Measurements from ENCODE around the gene CHSY1.

CHSY1 gene

DNA sequence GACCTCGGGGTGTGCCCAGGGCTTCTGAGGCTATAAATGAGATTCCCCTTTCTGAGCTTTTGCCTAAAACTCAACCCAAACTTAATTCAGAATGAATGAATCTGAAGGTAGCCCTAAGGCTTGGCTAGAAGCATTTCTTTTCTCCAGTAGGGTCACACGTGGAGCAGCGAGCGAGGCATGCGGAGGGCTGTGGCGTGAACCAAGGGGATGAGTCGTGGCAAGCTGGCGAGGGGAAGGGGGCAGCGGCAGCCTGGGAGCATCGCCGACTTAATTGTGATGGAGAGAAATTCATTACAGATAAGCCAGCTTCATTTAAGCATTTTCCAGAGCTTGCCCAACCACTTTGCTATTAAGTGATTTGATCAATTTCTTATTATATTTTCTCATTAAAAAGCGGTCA lies 79.9 kb downstream of the CHSY1 start:
- no peaks in the 10 kb centered on the region for H3K27me3 ChIP-seq (replicated peaks; ENCODE audit: control insufficient read depth, insufficient read depth, low read length)
- H3K36me3 ChIP-seq (ENCODE audit: control insufficient read depth, insufficient read depth, low read length) = no peaks in the 10 kb centered on the region
- TF ChIP-seq, protein P1, sequence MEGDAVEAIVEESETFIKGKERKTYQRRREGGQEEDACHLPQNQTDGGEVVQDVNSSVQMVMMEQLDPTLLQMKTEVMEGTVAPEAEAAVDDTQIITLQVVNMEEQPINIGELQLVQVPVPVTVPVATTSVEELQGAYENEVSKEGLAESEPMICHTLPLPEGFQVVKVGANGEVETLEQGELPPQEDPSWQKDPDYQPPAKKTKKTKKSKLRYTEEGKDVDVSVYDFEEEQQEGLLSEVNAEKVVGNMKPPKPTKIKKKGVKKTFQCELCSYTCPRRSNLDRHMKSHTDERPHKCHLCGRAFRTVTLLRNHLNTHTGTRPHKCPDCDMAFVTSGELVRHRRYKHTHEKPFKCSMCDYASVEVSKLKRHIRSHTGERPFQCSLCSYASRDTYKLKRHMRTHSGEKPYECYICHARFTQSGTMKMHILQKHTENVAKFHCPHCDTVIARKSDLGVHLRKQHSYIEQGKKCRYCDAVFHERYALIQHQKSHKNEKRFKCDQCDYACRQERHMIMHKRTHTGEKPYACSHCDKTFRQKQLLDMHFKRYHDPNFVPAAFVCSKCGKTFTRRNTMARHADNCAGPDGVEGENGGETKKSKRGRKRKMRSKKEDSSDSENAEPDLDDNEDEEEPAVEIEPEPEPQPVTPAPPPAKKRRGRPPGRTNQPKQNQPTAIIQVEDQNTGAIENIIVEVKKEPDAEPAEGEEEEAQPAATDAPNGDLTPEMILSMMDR (IDR thresholded peaks at IDR 0.05; ENCODE audit: insufficient read depth, low read length, poor library complexity, severe bottlenecking) = no peak
- no peak overlapping the region for H3K4me3 ChIP-seq (replicated peaks; ENCODE audit: low read depth, low read length)
- no peak for DNase-seq (ENCODE audit: extremely low read depth, insufficient read length)

DNA sequence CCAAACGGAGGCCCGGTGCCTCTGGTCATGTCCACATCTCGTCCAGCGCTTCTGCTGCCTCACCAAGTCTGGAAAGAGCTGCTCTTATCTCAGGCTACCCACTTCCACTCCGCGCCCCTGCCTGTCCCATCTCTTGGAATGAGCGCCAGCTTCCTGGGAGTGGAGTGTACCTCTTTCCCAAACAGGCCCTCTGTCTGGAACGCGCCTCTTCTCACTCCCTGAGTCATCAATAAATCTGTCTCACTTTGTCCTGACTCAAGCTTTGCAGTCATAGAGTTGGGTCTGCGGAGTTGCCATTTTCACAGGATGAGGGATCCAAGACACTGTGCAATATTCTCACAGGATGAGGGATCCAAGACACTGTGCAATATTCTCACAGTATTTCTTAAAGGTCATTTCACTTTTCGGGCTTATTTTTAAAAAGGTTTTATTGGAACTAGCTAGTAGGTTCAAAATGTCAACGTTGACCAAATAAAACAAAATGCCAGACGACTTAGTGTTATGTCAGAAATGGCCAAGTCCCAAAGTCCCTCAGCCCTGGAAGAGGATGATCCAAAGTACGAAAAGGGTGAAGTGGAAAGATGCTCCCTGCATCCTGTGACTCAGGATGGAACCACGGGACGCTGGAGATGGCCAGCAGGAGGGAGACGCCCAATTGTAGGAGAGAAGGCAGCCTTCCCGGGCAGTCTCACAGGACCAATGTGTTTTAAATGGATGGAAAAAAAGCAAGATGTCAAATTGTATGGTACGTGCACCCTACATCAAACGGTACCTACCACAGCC lies 81.1 kb downstream of the CHSY1 start:
- DNase-seq (ENCODE audit: extremely low read depth, insufficient read length) = no peak
- TF ChIP-seq, protein P1 (IDR thresholded peaks at IDR 0.05; ENCODE audit: insufficient read depth, low read length, poor library complexity, severe bottlenecking) = no peak
- H3K4me3 ChIP-seq (replicated peaks; ENCODE audit: low read depth, low read length) = no peak overlapping the region
- no peaks in the 10 kb centered on the region for H3K27me3 ChIP-seq (replicated peaks; ENCODE audit: control insufficient read depth, insufficient read depth, low read length)
- H3K36me3 ChIP-seq (ENCODE audit: control insufficient read depth, insufficient read depth, low read length) = no peaks in the 10 kb centered on the region

DNA sequence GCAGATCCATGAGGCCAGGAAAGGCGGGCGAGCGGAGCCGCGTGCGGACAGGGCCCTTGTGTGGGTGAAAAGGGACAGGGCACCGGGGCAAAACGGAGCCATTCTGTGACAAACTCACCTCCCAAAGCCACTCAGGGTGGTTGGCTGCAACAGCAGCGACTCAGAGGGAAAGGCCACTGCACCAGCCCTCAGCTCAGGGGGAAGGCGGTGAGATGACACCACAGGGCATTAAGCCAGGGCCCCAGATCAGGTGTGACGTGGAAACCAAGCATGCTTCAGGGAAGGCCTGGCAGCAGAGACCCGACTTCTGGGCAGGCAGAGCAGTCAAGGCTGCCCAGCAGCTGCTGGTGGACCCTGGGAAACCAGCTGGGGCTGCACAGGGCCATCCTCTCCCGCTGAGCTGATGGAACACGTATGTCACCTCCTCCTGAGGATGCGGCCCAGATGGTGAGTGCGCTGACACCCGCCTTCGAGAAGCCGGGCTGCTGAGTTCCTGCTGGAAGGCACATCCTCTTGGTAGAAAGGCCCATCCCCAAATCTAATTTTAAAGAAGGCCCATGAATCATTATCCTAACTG lies 82.3 kb downstream of the CHSY1 start:
- H3K36me3 ChIP-seq (ENCODE audit: control insufficient read depth, insufficient read depth, low read length) = no peaks in the 10 kb centered on the region
- TF ChIP-seq, protein P1 (IDR thresholded peaks at IDR 0.05; ENCODE audit: insufficient read depth, low read length, poor library complexity, severe bottlenecking) = no peak
- H3K27me3 ChIP-seq (replicated peaks; ENCODE audit: control insufficient read depth, insufficient read depth, low read length) = no peaks in the 10 kb centered on the region
- DNase-seq (ENCODE audit: extremely low read depth, insufficient read length) = no peak
- H3K4me3 ChIP-seq (replicated peaks; ENCODE audit: low read depth, low read length) = no peak overlapping the region

DNA sequence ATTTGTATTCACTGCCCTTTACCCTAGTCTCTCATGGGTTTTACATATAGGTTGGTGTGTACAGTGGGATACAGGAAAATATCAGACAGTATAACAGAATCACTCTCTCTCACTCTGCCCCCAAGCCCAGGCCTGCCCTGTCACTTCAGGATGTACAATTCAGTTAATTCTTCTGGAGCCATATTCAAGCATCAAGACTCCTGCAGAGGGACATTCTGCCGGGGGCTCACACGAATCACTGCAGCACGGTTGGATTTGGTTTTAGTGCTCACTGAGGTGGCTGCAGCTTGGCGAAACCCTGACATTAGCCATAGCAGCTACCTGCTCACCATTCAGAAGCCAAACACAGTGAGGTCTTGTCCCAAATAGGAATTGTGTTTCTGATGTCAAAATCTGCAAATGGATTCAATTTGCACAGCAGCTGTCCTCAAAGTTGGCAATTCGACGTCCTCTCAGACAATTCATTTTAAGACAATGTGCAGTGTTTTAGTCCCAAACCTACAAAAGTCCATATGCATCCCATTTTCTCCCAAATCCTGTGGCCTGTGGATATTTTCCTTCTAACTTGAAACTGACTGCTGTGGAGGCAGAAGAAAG lies 82.9 kb downstream of the CHSY1 start:
- TF ChIP-seq, protein P1 (IDR thresholded peaks at IDR 0.05; ENCODE audit: insufficient read depth, low read length, poor library complexity, severe bottlenecking) = no peak
- Histone ChIP-seq H3K36me3 (ENCODE audit: control insufficient read depth, insufficient read depth, low read length) (no peaks in the 10 kb centered on the region), H3K27me3 (replicated peaks; ENCODE audit: control insufficient read depth, insufficient read depth, low read length) (no peaks in the 10 kb centered on the region), H3K4me3 (replicated peaks; ENCODE audit: low read depth, low read length) (no peak overlapping the region)
- no peak for DNase-seq (ENCODE audit: extremely low read depth, insufficient read length)

DNA sequence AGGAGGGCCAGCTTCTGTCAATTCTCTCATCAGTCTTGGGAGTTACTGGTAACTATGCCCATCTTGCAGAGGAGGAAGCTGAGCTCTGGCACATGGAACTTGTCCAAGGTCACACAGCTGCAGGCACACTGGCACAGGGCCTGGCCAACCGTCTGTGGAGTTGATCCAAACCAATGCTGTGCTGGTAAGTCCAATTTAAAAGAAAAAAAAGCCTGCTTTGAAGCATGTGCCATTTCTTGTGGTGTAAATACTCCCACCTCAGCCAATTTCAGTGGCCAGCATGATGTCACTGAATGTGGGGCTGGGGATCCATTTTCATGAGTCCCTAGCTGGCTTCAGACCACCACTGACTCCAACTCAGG lies 83.4 kb downstream of the CHSY1 start:
- no peak for DNase-seq (ENCODE audit: extremely low read depth, insufficient read length)
- Histone ChIP-seq H3K4me3 (replicated peaks; ENCODE audit: low read depth, low read length) (no peak overlapping the region), H3K27me3 (replicated peaks; ENCODE audit: control insufficient read depth, insufficient read depth, low read length) (no peaks in the 10 kb centered on the region), H3K36me3 (ENCODE audit: control insufficient read depth, insufficient read depth, low read length) (no peaks in the 10 kb centered on the region)
- TF ChIP-seq, protein P1 (IDR thresholded peaks at IDR 0.05; ENCODE audit: insufficient read depth, low read length, poor library complexity, severe bottlenecking) = no peak
